GDM1 (cell line): ENCODE results near the gene PPM1N.

Experiments
- DNase-seq: peaks from one replicate; lab custom pipeline; 2025; lab: John Stamatoyannopoulos, UW

The PPM1N gene

DNA sequence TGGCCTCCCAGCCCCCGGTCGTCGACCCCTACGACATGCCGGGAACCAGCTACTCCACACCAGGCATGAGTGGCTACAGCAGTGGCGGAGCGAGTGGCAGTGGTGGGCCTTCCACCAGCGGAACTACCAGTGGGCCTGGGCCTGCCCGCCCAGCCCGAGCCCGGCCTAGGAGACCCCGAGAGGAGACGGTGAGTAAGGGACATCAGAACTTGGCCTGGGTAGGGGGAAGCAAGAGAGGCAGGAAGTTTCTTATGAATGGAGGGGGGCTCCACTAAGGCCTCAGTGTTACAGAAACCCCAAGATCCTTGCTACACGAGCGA is 27.5 kb upstream of the PPM1N start:
- no peak for DNase-seq

DNA sequence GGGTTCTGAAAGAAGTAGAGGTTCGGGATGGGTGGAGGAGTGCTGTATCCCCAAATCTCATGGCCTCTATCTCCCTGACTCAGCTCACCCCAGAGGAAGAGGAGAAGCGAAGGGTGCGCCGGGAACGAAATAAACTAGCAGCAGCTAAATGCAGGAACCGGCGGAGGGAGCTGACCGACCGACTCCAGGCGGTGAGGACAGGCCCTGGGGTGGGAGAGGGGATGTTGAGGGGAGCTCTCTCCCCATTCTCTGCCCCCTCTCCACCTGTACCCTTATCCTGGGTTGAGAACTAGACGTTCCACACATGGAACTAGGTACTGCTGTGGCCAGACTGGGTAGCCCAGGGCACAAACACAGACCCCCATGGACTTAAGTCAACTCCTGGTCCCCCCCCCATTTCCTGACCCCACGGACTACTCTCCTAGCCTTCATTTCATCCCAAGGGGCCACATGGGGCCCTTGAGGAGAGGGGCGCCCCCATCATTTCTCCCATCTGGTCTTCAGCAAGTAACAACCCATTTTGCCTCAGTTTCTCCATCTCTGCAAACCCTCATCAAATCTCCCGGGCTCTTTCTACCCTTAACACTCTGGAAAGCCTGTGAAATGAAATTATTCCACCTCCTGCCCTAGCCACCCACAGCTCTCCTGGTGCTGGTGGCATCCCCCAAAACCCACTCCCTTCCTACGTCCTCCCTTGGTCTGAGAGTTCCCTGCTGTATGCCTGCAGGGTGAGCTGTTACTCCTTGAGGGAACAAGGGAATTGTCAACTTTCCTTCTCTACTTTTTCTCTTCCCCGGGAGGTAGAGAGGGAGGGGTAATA is 26.9 kb upstream of the PPM1N start:
- DNase-seq, result no peak

DNA sequence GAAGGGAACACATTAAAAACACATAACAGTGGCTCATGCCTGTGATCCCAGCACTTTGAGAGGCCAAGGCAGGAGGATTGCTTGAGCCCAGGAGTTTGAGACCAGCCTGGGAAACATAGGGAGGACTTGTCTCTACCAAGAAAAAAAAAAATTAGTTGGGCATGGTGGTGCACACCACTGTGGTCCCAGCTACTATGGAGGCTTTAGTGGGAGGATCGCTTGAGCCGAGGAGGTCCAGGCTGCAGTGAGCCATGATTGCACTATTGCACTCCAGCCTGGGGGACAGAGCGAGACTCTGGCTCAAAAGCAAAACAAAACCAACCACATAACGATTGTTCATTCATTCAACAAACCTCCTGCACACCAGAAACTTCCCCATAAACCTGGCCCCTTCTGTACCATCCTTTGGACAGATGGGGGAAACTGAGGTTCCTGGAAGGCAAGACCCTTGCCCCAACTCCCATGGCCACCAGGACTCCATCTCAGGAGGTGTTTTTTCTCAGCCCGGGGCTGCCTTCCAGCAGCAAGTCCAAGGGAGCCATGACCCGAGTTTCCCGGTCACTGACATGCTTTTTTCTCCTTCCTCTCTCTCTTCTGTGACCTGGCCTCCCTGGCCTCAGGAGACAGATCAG is 26.2 kb upstream of the PPM1N start:
- no peak for DNase-seq

- DNase-seq, result no peak
These were observed 25.5 kb upstream of the PPM1N start for GRCh38 chr19:45472563-45473366.

- DNase-seq, result no peak
These were observed 24.9 kb upstream of the PPM1N start for GRCh38 chr19:45473367-45473681.

DNA sequence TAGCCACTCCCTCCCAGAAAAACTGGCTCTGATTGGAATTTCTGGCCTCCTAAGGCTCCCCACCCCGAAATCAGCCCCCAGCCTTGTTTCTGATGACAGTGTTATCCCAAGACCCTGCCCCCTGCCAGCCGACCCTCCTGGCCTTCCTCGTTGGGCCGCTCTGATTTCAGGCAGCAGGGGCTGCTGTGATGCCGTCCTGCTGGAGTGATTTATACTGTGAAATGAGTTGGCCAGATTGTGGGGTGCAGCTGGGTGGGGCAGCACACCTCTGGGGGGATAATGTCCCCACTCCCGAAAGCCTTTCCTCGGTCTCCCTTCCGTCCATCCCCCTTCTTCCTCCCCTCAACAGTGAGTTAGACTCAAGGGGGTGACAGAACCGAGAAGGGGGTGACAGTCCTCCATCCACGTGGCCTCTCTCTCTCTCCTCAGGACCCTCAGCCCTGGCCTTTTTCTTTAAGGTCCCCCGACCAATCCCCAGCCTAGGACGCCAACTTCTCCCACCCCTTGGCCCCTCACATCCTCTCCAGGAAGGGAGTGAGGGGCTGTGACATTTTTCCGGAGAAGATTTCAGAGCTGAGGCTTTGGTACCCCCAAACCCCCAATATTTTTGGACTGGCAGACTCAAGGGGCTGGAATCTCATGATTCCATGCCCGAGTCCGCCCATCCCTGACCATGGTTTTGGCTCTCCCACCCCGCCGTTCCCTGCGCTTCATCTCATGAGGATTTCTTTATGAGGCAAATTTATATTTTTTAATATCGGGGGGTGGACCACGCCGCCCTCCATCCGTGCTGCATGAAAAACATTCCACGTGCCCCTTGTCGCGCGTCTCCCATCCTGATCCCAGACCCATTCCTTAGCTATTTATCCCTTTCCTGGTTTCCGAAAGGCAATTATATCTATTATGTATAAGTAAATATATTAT is 24.3 kb upstream of the PPM1N start:
- DNase-seq, result no peak

DNA sequence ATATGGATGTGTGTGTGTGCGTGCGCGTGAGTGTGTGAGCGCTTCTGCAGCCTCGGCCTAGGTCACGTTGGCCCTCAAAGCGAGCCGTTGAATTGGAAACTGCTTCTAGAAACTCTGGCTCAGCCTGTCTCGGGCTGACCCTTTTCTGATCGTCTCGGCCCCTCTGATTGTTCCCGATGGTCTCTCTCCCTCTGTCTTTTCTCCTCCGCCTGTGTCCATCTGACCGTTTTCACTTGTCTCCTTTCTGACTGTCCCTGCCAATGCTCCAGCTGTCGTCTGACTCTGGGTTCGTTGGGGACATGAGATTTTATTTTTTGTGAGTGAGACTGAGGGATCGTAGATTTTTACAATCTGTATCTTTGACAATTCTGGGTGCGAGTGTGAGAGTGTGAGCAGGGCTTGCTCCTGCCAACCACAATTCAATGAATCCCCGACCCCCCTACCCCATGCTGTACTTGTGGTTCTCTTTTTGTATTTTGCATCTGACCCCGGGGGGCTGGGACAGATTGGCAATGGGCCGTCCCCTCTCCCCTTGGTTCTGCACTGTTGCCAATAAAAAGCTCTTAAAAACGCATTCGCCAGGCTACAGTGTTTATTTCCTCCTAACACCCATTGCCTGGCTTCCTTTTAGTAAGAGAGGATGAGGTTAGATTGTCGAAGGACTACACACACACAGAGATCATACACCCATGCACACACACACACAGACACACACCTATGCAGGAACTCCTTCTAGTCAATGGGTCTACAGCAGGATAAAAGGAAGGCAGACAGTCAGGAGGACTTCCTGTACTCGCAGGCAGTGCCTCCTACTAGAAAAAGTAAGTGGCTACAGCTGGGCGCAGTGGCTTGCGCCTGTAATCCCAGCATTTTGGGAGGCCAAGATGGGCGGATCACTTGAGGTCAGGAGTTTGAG is 23.4 kb upstream of the PPM1N start:
- DNase-seq, result no peak

DNA sequence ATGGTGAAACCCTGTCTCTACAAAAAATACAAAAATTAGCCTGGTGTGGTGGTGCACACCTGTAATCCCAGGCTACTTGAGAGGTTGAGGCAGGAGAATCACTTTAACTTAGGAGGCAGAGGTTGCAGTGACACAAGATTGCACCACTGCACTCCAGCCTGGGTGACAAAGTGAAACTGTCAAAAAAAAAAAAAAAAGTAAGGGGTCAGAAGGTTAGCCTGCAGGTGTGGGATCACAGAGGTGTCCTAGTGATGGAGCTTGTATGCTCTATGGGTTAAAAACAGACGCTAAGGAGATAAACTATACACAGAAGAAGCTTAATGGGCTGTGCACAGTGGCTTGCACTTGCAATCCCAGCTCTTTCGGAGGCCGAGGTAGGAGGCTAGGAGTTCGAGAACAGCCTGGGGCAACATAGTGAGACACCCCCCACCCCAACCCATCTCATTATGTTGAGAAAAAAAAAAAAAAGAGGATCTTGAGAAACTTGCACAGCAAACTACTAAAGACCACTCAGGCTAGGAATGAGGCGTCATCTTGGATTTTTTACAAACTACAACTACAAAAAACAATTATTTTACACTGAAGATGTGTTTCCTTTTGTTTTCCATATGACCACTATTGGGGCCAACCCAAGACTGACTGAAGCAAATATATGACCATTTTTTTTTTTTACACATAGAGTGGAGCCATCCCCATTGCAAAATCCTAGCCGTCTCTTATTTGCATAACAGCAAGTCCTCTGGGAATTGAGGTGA is 22.5 kb upstream of the PPM1N start:
- DNase-seq, result no peak

GRCh38 chr19:45476304-45476703 is 21.9 kb upstream of the PPM1N start:
- no peak for DNase-seq

GRCh38 chr19:45477186-45477585 is 21.1 kb upstream of the PPM1N start:
- no peak for DNase-seq

DNA sequence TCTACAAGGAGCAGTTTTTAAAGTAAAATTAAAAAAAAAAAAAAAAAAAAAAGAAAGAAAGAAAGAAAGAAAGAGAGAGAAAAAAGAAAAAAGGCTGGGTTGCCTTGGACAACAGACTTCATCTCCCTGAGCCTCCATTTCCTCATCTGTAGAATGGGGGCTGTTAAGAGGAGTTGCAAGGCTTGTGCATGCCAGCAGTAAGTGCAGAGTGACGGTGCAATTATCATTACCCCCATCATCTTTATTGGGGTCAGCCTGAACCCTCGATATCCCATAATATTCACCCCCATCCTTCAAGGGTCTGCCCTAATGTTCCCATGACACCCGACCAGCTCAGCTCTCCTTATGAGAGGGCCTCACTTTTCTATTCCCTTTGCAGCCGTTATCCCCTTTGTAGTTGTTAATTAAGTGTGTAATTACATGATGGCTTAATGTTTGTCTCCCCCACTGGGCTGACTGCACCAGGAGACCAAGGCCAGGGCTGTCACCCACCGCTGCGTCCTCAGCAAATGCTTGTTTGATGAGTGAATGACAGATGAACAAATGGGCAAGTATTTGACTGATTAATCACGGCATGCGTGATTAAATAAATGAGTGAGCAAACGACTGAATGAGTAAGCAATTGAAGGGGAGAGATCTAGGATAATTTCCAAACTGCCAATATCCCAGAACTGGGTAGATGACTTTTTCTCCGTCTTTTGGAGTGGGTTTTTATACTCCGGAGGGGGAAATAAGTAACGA is 20.4 kb upstream of the PPM1N start:
- DNase-seq, result no peak

GRCh38 chr19:45478454-45479238 is 19.6 kb upstream of the PPM1N start:
- peak; percentile 80 for DNase-seq

DNA sequence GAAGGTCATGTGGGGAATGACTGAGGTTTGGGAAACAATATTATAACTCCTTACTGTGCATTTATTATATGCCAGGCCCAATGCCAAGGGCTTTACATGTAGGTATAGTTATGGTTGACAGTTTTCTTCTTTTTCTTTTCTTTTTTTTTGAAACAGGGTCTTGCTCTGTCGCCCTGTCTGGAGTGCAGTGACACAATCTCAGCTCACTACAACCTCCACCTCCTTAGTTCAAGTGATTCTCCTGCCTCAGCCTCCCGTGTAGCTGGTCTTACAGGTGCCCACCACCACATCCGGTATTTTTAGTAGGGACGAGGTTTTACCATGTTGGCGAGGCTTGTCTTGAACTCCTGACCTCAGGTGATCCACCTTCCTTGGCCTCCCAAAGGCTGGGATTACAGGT is 15.2 kb upstream of the PPM1N start:
- DNase-seq, result no peak

DNA sequence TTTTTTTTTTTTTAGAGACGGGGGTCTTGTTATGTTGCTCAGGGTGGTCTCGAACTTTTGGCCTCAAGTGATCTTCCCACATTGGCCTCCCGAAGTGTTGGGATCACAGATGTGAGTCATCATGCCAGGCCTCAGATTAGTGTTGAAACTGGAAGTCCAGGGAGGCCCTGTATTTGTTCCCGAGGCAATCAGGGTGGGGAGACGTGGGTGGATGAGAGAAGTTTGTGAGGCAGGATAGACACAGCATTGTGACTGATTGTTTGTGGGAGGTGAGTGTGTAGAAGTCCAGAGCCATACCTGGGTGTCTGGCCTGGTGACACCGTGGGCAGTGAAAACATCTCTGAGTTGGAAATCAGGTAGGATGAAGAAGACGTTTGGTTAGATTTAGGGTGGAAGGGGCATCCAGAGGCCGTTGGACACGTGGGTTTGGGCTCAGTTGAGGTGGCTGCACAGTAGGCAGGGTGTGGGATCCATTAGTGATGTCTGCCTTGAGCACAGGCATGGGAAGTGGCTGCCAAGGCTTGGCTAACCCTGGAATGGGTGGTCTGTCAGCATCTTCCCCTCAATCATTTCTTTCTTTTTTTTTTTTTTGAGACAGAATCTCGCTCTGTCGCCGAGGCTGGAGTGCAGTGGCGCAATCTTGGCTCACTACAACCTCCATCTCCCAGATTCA is 13.8 kb upstream of the PPM1N start:
- DNase-seq, result no peak

DNA sequence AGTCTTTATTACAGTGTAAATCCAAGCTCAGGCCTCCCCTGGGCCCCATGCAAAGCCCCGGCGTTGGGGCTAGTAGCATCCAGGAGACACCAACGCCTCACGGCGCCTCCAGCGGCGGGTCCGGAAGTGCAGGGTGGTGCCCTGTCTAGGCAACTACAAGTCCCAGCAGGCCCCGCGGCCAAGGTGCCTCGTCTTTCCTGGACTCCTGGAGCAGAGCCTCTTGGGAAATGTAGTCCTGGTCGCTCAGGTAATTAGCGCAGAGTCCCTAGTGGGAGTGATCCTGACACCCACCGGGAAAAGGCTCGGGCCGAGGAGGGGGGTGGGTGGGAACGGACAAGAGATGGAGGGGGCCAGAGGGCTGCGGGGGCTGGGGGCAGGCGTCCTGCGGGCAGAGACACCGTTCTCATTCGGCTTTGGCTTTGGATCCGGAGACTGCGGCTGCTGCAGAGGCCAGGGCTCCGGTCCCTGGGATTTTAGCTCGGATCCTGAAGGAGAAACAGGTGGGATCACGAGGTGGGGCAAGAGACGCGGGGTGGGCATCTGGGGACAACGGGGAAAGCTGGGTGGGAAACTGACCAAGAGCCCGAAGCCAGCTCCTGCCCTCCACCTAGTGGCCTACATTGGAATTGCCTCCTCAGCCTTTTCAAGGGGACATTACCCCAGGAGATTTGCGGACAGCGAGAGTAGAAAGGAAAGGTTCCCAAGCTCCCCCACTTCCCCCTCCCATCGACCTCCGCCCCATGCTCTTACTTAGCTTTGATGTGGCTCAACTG is 12.8 kb upstream of the PPM1N start:
- peak; percentile 89 for DNase-seq

- no peak for DNase-seq
These were observed 9.5 kb upstream of the PPM1N start for GRCh38 chr19:45488708-45489107.

DNA sequence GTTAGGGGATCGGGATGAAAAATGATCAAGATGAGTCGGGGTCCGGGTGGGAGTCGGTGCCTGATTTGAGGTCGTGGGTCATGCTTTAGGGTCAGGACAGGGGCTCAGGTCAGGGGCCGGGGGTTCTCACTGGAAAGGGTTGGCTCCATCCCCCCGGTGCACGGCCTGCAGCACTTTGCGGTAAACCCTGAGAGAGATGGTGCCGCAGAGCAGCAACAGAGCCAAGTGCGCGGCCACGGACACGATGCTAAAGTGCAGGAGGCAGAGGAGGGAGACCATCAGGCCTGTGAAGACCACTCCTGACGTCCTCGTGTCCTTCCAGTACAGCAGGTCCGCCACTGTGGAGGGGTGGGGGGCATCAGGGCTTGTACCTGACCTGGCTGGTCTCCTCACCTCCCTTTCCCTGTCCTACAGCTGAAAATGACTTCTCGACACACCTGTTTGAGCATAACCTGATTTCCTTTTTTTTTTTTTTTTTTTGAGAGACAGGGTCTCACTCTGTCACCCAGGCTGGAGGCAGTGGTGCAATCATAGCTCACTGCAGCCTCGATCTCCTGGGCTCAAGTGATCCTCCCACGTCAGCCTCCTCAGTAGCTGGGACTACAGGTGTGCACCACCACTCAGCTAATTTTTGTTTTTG is 8.9 kb upstream of the PPM1N start:
- no peak for DNase-seq
